HEK293T (cell line): Measurements from ENCODE around the gene SNED1.

Experiments used
- CTCF ChIA-PET: fragments of 350-600 bp; formaldehyde crosslinking; extraction: SDS; loops from one replicate; lab custom pipeline; 2021; ENCODE audit warnings: antibody characterized with exemption, inconsistent platforms; lab: Yijun Ruan, JAX
- POLR2A ChIA-PET: fragments of 350-600 bp; formaldehyde crosslinking; extraction: SDS; loops from one replicate; lab custom pipeline; 2020; ENCODE audit warnings: antibody characterized with exemption, inconsistent platforms; lab: Yijun Ruan, JAX
- DNase-seq: peaks from one replicate; pipeline ENCODE4 v3.0.0; 2012; ENCODE audit warnings: mixed read lengths; ENCODE audit errors: extremely low spot score
- ARNT ChIP-seq: fragments of 450-650 bp; IDR thresholded peaks from 2 replicates; pipeline ENCODE4 v1.6.1; 2017; ENCODE audit warnings: mild to moderate bottlenecking
- BHLHE40 ChIP-seq: fragments of 450-650 bp; IDR thresholded peaks from 2 replicates; pipeline ENCODE4 v1.6.1; 2016; ENCODE audit warnings: mild to moderate bottlenecking, moderate library complexity, borderline replicate concordance
- CTBP1 ChIP-seq: fragments of 450-650 bp; IDR thresholded peaks from 2 replicates; pipeline ENCODE4 v1.6.1; 2016; ENCODE audit warnings: borderline replicate concordance
- ELF4 ChIP-seq: fragments of 450-650 bp; IDR thresholded peaks from 2 replicates; pipeline ENCODE4 v1.6.1; 2017; ENCODE audit warnings: antibody characterized with exemption
- FOXA1 ChIP-seq: fragments of 450-650 bp; IDR thresholded peaks from 2 replicates; pipeline ENCODE4 v1.6.1; 2016; ENCODE audit warnings: mild to moderate bottlenecking
- FOXK2 ChIP-seq: fragments of 450-650 bp; IDR thresholded peaks from 2 replicates; pipeline ENCODE4 v1.6.1; 2016; ENCODE audit warnings: mild to moderate bottlenecking
- FOXM1 ChIP-seq: fragments of 450-650 bp; IDR thresholded peaks from 2 replicates; pipeline ENCODE4 v1.6.1; 2017; ENCODE audit warnings: mild to moderate bottlenecking, borderline replicate concordance
- HDGF ChIP-seq: fragments of 450-650 bp; IDR thresholded peaks from 2 replicates; pipeline ENCODE4 v1.6.1; 2017; ENCODE audit warnings: antibody characterized with exemption, borderline replicate concordance
- L3MBTL2 ChIP-seq: fragments of 450-650 bp; conservative IDR thresholded peaks from 2 replicates; pipeline ENCODE4 v1.6.1; 2016; ENCODE audit warnings: mild to moderate bottlenecking
- LEF1 ChIP-seq: fragments of 450-650 bp; IDR thresholded peaks from 2 replicates; pipeline ENCODE4 v1.6.1; 2017; ENCODE audit warnings: mild to moderate bottlenecking, borderline replicate concordance
- NFRKB ChIP-seq: fragments of 450-650 bp; IDR thresholded peaks from 2 replicates; pipeline ENCODE4 v1.6.1; 2016; ENCODE audit warnings: mild to moderate bottlenecking, moderate library complexity
- PKNOX1 ChIP-seq: fragments of 450-650 bp; IDR thresholded peaks from 2 replicates; pipeline ENCODE4 v1.6.1; 2016
- SP1 ChIP-seq: fragments of 450-650 bp; IDR thresholded peaks from 2 replicates; pipeline ENCODE4 v1.6.1; 2017
- SUZ12 ChIP-seq: fragments of 450-650 bp; IDR thresholded peaks from 2 replicates; pipeline ENCODE4 v1.6.1; 2016; ENCODE audit warnings: mild to moderate bottlenecking
- TARDBP ChIP-seq: fragments of 450-650 bp; IDR thresholded peaks from 2 replicates; pipeline ENCODE4 v1.6.1; 2016
- ZNF384 ChIP-seq: fragments of 450-650 bp; IDR thresholded peaks from 2 replicates; pipeline ENCODE4 v1.6.1; 2016

Gene SNED1

GRCh38 chr2:241063093-241063551, 64.7 kb downstream of the SNED1 start:
- CTCF ChIA-PET, result no interaction called here
- TF ChIP-seq NFRKB (no peak), LEF1 (no peak), ARNT (no peak), HDGF (no peak), SUZ12 (no peak), FOXM1 (no peak), FOXA1 (no peak), PKNOX1 (no peak), L3MBTL2 (no peak), SP1 (no peak), CTBP1 (no peak), TARDBP (no peak), ZNF384 (no peak), ELF4 (no peak), BHLHE40 (no peak), FOXK2 (no peak)
- POLR2A ChIA-PET, result no interaction called here
- no peak for DNase-seq

GRCh38 chr2:241063587-241063986, 65.2 kb downstream of the SNED1 start:
- POLR2A ChIA-PET, result no interaction called here
- TF ChIP-seq TARDBP (no peak), BHLHE40 (no peak), NFRKB (no peak), HDGF (no peak), PKNOX1 (no peak), CTBP1 (no peak), L3MBTL2 (no peak), FOXM1 (no peak), SUZ12 (no peak), FOXK2 (no peak), ARNT (no peak), ELF4 (no peak), FOXA1 (no peak), SP1 (no peak), LEF1 (no peak)
- CTCF ChIA-PET, result no interaction called here
- no peak for DNase-seq

GRCh38 chr2:241064008-241064801, 65.8 kb downstream of the SNED1 start:
- POLR2A ChIA-PET, result no interaction called here
- no peak for DNase-seq
- no peak for TF ChIP-seq SUZ12
- CTCF ChIA-PET, result no interaction called here

- DNase-seq, result no peak
- TF ChIP-seq BHLHE40 (no peak), CTBP1 (no peak), HDGF (no peak), NFRKB (no peak), ZNF384 (no peak), PKNOX1 (no peak), FOXK2 (no peak), FOXA1 (no peak), FOXM1 (no peak), L3MBTL2 (no peak), LEF1 (no peak), TARDBP (no peak)
- CTCF ChIA-PET, result no interaction called here
- POLR2A ChIA-PET, result no interaction called here
Measured at GRCh38 chr2:241064802-241065354, 66.5 kb downstream of the SNED1 start.

- TF ChIP-seq FOXA1 (no peak), BHLHE40 (no peak), NFRKB (no peak), ELF4 (no peak), SUZ12 (no peak), CTBP1 (no peak), TARDBP (no peak), PKNOX1 (no peak), HDGF (no peak)
- POLR2A ChIA-PET, result interaction anchor here (0.9 kb wide), 1 partner anchor 37 kb away, joined by 3 read pairs; no protein-coding TSS in a partner anchor
Measured at GRCh38 chr2:241065355-241065803, 67.0 kb downstream of the SNED1 start.

More at GRCh38 chr2:241065355-241065803, 67.0 kb downstream of the SNED1 start:
- CTCF ChIA-PET, result no interaction called here
- DNase-seq, result no peak
